DMS53 treated with DMSO at 0.1 percent for 48 hours (cell line): Measurements from ENCODE around the gene ERMAP.
"Not testable (repeated sequence)": the region's sequence is repeated elsewhere in the genome, so short reads cannot be mapped to it uniquely, and the experiment has no call there.

Source experiments
- DNase-seq: peaks from one replicate; lab custom pipeline; 2025; ENCODE audit not compliant: unreplicated experiment; lab: John Stamatoyannopoulos, UW

ERMAP gene

DNA sequence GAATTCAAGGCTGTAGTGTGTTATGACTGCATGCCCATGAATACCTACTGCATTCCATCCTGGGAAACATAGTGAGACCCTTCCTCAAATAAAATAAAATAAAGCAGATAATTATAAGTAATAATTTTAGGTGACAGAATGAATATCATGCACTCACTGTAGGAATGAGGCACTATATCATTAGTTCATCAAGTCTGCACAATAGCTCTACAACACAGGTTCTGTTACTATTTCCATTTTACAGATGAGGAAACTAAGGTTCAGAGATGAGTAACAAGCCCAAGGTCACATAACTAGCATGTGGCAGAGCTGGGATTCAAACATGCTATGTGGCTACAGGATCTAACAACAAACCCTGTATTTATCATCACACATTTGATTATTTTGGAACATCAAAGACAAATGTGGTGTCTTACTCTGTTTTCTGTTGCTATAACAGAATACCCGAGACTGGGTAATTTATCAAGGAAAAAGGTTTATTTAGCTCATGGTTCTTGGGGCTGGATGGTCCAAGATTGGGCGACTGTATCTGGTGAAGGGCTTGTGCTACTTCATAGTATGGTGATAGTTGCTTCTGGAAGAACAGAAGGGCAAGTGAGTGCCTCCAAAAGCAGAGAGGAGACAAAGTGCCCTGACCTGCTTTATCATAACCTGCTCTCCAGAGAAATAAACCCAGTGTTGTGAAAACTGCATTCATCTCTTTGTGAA lies 24.7 kb downstream of the ERMAP start:
- no peak for DNase-seq

DNA sequence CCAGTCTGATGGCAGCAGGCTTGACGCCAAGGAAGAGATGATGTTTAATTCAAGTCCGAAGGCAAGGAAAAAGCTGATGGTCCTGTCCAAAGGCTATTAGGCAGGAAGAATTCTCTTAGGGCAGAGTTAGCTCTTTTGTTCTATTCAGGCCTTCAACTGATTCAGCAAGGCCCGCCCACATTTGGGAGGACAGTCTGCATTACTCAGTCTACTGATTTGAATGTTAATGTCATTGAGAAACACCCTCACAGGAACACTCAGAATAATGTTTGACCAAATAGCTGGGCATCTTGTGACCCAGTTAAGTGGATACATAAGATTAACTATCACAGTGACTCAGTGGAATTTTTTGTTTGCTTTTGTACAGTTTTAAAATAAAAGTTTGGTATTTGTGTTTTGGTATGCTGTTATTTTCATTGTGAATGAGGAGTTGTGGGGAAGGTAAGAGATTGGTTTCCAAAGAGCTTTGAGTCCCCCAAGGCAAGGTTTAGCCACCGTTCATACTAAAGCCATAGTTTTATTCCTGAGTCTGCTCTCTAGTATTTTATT lies 27.7 kb downstream of the ERMAP start:
- DNase-seq = no peak

DNA sequence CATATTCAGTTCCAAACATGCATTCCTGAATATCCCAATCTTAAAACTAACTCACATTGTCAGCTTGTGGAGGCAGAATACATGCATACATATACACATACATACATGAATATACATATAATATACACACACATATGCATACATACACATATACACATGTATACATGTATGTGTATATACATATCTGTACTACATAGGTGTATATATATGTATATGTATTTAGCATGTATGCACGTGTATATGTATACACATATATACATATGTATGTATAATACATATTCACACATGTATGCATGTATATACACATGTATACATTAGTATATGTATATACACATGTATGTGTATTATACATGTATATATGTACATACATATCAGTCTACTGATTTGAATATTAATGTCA lies 28.3 kb downstream of the ERMAP start:
- no peak for DNase-seq

DNA sequence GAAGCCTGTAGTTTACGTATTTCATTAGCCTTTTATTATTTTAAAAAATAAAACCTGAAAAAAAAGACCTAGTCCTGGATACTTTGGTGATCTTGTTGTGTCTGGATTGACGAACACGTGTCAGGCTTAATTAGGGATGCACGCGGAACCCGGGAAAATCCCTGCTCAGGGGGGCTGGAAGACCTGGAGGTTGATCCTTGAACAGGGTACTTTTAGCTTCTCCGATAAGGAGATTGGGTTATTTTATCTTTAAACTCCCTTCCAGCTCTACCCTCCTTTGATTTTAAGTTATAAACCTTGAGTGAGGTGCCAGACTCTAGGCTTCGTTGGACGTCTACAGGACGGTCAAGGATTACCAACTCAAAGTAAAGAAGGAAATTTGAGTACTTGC lies 28.9 kb downstream of the ERMAP start:
- no peak for DNase-seq

DNA sequence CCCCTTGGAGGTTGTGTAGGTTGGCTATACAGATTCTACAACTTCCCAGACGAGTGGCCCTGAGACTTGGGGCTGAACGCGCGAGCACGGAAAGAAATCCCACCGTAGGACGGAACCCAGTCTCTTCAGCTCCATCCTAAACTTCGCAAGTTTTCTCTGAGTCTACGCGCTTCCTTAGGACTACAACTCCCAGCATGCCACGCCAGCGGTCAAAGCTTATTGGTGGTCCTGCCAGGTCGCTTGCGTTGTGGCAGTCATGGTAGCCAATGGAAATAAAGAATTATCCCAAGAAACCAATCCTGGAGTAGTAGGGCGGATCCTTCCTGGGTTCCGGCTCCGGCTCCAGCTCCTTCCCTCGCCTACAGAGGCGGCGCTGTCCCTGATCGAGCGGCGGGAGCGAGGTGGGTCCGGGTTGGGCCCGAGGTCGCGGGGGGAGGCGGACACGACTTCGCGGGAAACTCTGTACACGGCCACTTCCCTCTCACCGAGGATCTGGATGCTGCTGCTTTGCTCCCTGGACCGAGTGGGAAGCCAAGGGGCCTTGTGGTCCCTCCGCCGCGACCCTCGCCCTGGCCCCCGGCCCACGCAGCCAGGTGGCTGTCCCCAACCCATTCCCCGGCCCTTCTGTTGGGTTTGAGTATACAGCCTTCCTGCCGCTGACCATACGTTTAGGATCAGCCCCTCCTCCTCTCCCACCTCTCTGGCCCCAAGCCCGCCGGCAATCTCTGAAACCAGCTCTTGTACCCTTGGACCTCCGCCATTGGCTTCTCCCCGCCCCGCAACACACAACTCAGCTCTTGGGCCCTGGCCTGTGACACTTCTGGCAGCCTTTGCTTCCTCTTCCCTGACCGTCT lies 29.6 kb downstream of the ERMAP start, which contains the start of gene ZNF691:
ZNF691 (plus strand) TSS at position 357 of the 854 bp plus-strand sequence. CDS start 3,046 bp downstream, outside the sequence.
- DNase-seq = peak; percentile 95

DNA sequence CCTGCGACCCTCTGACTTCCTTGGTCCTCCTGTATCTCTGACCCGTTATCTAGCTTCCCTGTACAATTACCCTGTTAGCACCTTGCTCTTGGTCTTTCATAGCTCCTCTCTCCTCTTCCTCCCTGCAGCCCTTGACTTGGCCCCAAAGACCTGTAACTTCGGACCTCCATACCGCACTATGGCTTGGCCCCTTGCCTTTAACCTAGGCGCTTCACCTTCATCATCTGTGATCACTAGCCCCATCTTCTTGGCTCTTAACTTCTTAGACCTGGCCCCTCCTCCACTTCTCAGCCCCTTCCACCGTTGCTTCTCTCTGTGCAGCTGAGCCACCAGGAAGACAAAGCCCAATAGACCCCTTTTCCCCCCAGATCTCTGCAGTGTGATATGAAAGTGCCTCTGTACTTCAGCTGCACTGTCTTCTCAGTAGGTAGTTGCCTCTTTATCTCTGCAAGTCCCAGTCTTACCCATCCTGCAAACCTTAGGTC lies 30.2 kb downstream of the ERMAP start:
- DNase-seq = no peak

DNA sequence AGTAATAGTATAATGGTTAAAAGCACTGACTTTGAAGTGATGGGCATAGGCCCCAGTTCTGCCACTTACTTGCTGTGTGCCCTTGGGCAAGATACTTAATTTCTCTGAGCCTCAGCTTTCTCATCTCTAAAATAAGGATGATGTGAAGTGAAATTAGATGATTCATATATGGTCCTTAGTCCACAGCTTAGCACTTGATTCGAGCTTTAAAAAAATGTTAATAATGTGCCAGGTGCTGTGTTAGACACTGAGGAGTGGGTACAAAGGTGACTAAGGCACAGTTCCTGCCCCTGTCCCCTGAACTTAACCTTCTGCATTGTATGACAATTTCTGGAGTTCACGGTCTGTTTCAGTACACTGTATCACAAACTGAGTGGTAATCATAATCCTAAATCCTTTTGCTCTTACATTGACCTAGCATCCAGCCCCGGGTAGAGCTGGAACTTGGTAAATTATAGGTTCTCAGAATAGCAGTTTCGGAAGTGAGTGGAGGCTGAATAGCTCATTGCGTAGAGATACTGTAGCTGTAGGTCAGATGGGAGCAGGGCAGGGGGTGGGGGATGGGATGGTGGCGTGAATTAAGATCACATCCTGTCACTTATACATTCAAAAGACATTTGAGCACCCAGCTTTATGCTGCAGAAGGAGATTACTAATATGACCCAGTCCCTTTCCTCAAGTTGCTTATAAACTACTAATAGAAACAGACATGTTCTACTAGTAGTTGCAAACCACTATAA lies 31.0 kb downstream of the ERMAP start:
- DNase-seq = no peak

DNA sequence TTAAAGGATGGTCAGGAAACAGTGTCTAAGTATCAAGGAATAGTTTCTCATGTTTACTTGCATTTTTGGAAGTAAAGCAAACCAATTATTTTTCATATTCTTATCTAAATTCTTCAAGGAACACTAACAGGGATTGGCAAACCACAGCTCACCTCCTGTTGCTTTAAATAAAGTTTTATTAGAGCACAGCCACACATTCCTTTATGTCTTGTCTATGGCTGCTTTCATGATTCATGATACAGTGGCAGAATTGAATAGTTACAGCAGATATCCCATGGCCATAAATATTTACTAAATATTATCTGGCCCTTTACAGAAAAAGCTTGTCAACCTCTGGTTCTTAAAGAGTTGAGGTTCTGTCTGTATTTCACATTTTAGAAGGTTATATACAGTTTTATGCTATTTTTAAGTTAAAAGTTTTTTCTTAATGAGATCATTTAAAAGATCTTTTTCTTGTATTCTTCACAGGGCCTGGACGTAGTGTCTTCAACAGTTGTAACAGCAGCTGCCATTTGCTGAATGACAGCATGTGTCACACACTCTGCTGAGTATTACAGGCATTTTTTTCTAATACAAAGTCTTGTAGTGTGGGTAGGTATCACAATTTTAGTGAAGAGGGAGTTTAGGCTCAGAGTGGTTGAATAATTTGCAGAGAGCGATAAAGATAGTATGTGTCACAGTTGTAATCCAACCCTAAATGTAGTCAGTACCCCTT lies 32.1 kb downstream of the ERMAP start:
- no peak for DNase-seq

DNA sequence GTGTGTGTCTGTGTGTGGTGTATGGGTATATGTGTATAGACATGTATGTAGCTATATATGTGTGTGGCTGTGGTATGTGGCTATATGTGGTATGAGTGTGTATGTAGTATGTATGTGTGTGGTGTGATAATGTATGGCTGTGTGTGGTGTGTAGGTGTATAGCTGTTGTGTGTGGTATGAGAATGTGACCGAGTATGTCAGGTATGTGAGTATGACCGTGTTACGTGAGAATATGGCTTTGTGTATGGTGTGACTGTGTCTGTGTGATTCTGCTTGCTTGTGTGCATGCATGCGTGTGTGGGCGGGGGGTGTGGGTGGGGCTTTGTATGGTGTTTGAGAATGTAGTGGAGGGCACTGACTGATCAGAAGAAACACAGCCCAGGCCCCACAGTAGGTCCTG lies 33.0 kb downstream of the ERMAP start:
- DNase-seq = no peak

DNA sequence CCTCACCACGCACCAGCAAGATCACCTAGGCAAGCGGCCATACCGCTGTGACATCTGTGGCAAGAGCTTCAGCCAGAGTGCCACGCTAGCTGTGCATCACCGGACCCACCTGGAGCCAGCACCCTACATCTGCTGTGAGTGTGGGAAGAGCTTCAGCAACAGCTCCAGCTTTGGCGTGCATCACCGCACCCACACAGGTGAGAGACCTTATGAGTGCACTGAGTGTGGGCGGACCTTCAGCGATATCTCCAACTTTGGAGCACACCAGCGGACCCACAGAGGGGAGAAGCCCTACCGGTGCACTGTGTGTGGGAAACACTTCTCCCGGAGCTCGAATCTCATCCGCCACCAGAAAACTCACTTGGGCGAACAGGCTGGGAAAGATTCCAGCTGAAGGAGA lies 34.5 kb downstream of the ERMAP start:
- DNase-seq = no peak

DNA sequence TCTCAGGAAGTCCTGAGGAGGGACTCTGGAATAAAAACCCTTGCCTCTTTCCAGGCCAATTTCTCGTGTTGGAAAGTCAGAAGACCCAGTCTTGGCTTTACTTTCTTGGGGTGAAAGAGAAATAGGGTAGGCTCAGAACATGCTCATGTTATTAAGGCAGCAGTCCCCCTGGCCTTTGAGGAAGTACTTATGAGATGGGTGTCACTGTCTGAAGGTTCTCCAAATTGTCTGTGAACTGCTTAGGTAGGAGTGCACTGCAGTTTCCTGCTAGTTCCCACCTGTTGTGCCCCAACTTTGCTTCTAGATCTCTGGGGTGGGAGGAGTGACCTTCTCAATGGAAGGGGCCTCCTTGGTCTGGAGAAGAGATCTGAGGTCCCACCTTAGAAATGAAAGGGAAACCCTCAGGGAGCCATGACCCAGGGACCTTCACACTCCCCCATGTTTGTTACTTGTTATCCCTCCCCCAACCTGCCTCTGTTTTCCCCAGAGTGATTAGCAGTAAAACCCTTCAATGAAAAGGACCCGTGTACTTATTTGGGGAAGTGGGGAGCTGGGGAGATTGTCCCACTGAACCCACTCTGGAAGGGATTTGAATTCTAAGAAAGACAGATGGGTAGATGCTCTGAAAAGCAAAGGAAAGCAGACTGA lies 35.2 kb downstream of the ERMAP start:
- no peak for DNase-seq

DNA sequence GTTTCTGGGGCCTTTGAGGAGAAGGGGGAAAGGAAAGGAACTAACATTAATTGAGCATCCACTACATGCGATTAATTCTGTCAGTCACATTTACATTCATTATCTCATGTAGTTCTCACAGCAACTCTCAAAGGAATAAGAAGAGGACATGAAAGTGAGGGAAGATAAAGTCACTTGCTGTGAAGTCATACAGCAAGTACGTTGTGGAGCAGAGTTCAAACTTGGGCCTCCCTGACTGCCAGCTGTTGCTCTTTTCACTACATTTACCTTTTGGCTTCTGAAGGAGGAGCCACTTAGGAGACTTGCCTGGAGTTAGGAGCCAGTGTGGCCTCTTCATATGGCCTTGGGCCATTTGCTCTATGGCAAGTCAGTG lies 35.7 kb downstream of the ERMAP start:
- DNase-seq = no peak

DNA sequence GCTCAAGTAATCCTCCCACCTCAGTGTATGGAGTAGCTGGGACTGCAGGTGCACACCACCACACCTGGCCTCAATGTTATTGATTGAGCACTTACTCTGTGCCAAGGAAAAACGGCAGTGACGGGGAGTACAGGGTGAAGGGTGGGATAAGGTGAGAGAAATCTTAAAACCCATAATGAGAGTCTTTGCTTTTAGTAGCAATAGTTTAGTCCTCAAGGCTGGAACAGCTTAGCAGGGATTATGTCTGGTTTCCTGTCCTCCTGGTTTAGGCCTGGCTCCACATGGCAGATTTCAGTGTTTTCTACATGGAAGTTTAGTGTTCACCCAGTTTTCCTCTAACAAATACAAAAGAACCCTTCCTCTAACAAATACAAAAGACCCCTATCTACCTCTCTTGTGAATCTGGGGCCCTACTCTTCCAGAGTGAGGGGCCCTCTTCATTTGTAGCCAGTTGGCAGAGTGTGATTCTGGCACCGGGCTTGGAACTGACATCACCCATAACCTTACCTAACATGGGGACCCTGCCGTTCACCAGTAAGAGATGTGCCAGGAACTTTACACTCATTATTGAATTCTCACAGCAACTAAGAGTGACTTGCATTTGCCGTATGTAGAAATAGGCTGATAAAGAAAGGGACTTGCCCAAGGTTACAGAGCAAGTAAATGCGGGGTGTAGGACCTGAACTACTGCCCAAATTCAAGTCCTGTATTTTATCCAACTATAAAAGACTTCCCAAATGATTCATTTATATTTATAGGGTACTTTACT lies 36.4 kb downstream of the ERMAP start:
- no peak for DNase-seq

DNA sequence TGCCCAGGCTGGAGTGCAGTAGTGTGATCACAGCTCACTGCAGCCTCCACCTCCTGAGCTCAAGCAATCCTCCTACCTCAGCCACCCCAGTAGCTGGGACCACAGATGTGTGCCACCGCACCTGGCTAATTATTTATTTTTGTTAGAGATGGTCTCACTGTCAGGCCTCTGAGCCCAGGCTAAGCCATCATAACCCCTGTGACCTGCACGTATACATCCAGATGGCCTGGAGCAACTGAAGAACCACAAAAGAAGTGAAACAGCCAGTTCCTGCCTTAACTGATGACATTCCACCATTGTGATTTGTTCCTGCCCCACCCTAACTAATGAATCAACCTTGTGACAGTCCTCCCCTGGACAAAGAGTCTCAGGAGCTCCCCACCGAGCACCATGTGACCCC lies 39.6 kb downstream of the ERMAP start:
- DNase-seq = not testable (repeated sequence)

DNA sequence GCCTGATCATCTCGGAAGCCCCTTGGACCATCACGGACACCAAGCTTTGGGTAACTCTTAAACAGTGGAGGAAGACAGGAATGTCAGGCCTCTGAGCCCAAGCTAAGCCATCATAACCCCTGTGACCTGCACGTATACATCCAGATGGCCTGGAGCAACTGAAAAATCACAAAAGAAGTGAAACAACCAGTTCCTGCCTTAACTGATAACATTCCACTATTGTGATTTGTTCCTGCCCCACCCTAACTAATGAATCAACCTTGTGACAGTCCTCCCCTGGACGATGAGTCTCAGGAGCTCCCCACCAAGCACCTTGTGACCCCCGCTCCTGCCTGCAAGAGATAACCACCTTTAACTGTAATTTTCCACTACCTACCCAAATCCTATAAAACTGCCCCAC lies 42.4 kb downstream of the ERMAP start:
- not testable (repeated sequence) for DNase-seq

DNA sequence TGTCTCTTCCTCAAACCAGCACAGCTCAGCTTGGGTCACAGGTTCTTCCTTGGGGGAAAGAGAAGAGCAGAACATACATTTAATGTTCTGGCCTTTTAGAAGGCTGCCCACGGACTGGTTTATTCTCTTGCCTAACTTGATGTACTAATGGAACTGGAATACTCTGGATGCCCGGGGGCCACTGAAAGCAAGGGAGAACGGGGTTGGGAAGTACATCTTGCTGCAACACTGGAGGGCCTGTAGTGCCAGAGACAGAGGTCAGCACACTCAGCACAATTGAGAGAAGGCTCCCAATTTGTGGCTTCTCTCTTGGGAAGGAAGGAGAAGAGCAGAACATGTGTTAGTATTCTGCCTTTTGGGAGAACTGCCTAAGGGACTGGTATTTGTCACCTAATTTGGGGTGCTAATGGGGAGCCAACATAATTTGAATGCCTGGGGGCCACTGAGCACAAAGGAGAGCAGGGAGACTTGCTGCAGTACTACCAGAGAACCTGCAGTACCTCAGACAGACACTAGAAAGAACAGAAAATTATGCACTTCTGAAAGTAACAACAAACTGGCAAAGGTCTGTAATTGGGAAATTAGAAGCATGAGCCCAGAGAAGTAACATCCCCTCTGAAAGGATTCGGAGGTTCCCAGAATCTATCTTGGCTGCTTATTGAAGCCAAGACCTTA lies 43.6 kb downstream of the ERMAP start:
- no peak for DNase-seq

DNA sequence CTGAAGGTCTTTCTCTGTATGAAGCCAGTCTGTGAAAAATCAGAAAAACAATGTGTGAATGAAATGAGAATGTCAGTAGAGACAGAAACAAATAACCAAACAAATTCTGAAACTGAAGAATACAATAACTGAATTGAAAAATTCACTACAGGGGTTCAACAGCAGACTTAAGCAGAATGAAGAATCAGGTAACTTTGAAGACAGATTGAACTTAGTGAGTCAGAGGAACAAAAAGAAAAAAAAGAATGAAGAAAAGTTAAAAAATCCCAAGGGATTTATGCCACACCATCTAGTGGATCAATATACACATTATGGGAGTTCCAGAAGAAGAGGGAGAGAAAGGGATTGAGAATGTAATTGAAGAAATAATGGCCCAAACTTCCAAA lies 44.1 kb downstream of the ERMAP start:
- DNase-seq = no peak

DNA sequence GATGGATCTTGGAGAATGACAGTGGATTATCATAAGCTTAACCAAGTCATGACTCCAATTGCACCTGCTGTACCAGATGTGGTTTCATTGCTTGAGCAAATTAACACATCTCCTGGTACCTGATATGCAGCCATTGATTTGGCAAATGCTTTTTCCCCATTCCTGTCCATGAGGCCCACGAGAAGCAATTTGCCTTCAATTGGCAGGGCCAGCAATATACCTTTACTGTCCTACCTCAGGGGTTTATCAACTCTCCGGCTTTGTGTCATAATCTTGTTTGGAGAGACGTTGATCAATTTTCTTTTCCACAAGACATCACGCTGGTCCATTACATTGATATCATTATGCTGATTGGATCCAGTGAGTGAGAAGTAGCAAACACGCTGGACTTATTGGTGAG lies 49.6 kb downstream of the ERMAP start:
- DNase-seq = no peak

DNA sequence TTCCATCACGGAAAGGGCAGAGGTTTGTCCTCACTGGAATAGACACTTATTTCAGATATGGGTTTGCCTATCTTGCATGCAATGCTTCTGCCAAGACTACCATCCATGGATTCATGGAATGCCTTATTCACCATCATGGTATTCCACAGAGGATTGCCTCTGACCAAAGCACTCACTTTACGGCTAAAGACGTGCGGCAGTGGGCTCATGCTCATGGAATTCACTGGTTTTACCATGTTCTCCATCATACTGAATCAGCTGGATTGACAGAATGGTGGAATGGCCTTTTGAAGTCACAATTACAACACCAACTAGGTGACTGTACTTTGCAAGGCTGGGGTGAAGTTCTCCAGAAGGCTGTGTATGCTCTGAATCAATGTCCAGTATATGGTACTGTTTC lies 51.5 kb downstream of the ERMAP start:
- DNase-seq = not testable (repeated sequence)
